HepG2 (cell line): Measurements from ENCODE around the gene PUS7. TPM values are rescaled to one million over a fixed set of nuclear protein-coding genes. Genes with fewer than 3 reads are reported as not detected.

ENCODE experiments used
- ATAC-seq: fragments of 200-7000 bp; cut with Tn5 transposase; 3 replicates; pipeline ENCODE4 v1.9.1; 2020; ENCODE audit warnings: mild to moderate bottlenecking, moderate library complexity
- BruUV-seq: library from RNA; stranded (reverse); fragments of 400-500 nt; replicated peaks from 2 replicates; lab custom pipeline; 2021; lab: Mats Ljungman, UMichigan
- CTCF ChIA-PET: fragments of 300-600 bp; formaldehyde crosslinking; extraction: SDS; loops from one replicate; lab custom pipeline; 2021; ENCODE audit warnings: low total read pairs, inconsistent platforms, low intra/inter-chr PET ratio; lab: Yijun Ruan, JAX
- POLR2A ChIA-PET: fragments of 350-600 bp; sonication (Branson Sonifier 250); formaldehyde crosslinking; loops from one replicate; lab custom pipeline; 2020; ENCODE audit warnings: antibody characterized with exemption, inconsistent platforms; lab: Yijun Ruan, JAX
- DNase-seq: peaks from one replicate; pipeline ENCODE4 v3.0.0-alpha.2; 2015; ENCODE audit warnings: low spot score
- FAIRE-seq: peaks from 3 replicates; lab custom pipeline; 2011; peaks lifted over from hg19 to GRCh38; lab: Jason Lieb, UNC
- H2AFZ ChIP-seq: one replicate; pipeline ENCODE4 v1.6.1; 2011; ENCODE audit warnings: low read length, inconsistent platforms
- H3K27ac ChIP-seq: fragments of 300-600 bp; 3 replicates; pipeline ENCODE4 v1.8.0; 2011; ENCODE audit warnings: mixed run types, mild to moderate bottlenecking, mixed read lengths, low read length, inconsistent platforms; ENCODE audit not compliant: insufficient read depth; ENCODE audit errors: extremely low read length
- H3K27me3 ChIP-seq, 2 experiments: fragments of 200-600 bp in 1 of 2; 2 replicates in 1 of 2; 3 replicates in 1 of 2; pipeline versions ENCODE4 v1.6.0 to v1.8.0; 2011; ENCODE audit warnings: low read length in 2 of 2, mild to moderate bottlenecking in 2 of 2, moderate library complexity in 2 of 2, inconsistent platforms in 1 of 2; ENCODE audit not compliant: insufficient read depth in 2 of 2, control insufficient read depth in 1 of 2
- H3K36me3 ChIP-seq, 2 experiments: fragments of 200-600 bp in 1 of 2; replicated peaks in 1 of 2; 2 replicates in 1 of 2; 3 replicates in 1 of 2; pipeline versions ENCODE4 v1.5.1 to v1.8.0; 2011; ENCODE audit warnings: low read length in 2 of 2, inconsistent platforms in 1 of 2; ENCODE audit not compliant: insufficient read depth in 2 of 2, control insufficient read depth in 1 of 2
- H3K4me1 ChIP-seq: 2 replicates; pipeline ENCODE4 v1.5.1; 2012; ENCODE audit warnings: low read length, inconsistent platforms; ENCODE audit not compliant: insufficient read depth
- H3K4me2 ChIP-seq: 2 replicates; pipeline ENCODE4 v1.6.0; 2011; ENCODE audit warnings: low read depth, low read length, inconsistent platforms
- H3K4me3 ChIP-seq, 3 experiments: fragments of 200-600 bp in 1 of 3; sonication (generic), shearing (Covaris generic) in 1 of 3; replicated peaks in 1 of 3; 2 replicates each; pipeline ENCODE4 v1.5.1; 2011 to 2016; ENCODE audit warnings: low read length in 3 of 3, inconsistent platforms in 2 of 3, low read depth in 2 of 3, mild to moderate bottlenecking in 2 of 3, control low read depth in 1 of 3, mixed read lengths in 1 of 3; ENCODE audit not compliant: insufficient read depth in 1 of 3
- H3K79me2 ChIP-seq: one replicate; pipeline ENCODE4 v1.6.1; 2011; ENCODE audit warnings: low read length, inconsistent platforms; ENCODE audit not compliant: insufficient read depth
- H3K9ac ChIP-seq: 2 replicates; pipeline ENCODE4 v1.6.0; 2011; ENCODE audit warnings: mild to moderate bottlenecking, low read depth, low read length, inconsistent platforms; ENCODE audit not compliant: insufficient read depth
- H3K9me3 ChIP-seq: 2 replicates; pipeline ENCODE4 v1.5.1; 2012; ENCODE audit warnings: mild to moderate bottlenecking, low read length
- H4K20me1 ChIP-seq: 2 replicates; pipeline ENCODE4 v1.6.0; 2011; ENCODE audit warnings: inconsistent platforms, mild to moderate bottlenecking, low read length, moderate library complexity; ENCODE audit not compliant: insufficient read depth
- ARID4A ChIP-seq: sonication (generic); formaldehyde crosslinking; IDR thresholded peaks from 2 replicates; pipeline ENCODE4 v1.5.0; 2020; ENCODE audit warnings: mild to moderate bottlenecking, missing genetic modification reagents, borderline replicate concordance
- MYNN ChIP-seq: sonication (generic); formaldehyde crosslinking; IDR thresholded peaks from 2 replicates; pipeline ENCODE4 v1.4.0; 2020; ENCODE audit warnings: mild to moderate bottlenecking, low read depth, missing genetic modification reagents
- SSRP1 ChIP-seq: IDR thresholded peaks from 2 replicates; pipeline ENCODE4 v1.6.1; 2016; ENCODE audit warnings: control low read depth
- ZFP37 ChIP-seq: sonication (generic); formaldehyde crosslinking; IDR thresholded peaks from 2 replicates; pipeline ENCODE4 v1.4.0; 2020; ENCODE audit warnings: missing genetic modification reagents, borderline replicate concordance
- ZNF143 ChIP-seq: sonication (generic); formaldehyde crosslinking; IDR thresholded peaks from 2 replicates; pipeline ENCODE4 v1.4.0; 2020; ENCODE audit warnings: missing genetic modification reagents
- ZNF180 ChIP-seq: sonication (generic); formaldehyde crosslinking; IDR thresholded peaks from 2 replicates; pipeline ENCODE4 v1.4.0; 2020; ENCODE audit warnings: low read depth, missing genetic modification reagents, borderline replicate concordance
- ZNF577 ChIP-seq: sonication (generic); formaldehyde crosslinking; IDR thresholded peaks from 2 replicates; pipeline ENCODE4 v1.4.0; 2020; ENCODE audit warnings: mild to moderate bottlenecking, low read depth, missing genetic modification reagents, borderline replicate concordance
- ZNF704 ChIP-seq: sonication (generic); formaldehyde crosslinking; IDR thresholded peaks from 2 replicates; pipeline ENCODE4 v1.8.1; 2023; ENCODE audit warnings: mild to moderate bottlenecking, inconsistent platforms, moderate library complexity, missing genetic modification reagents, borderline replicate concordance
- ZNF883 ChIP-seq: sonication (generic); formaldehyde crosslinking; IDR thresholded peaks from 2 replicates; pipeline ENCODE4 v1.5.1; 2020; ENCODE audit warnings: mild to moderate bottlenecking, missing genetic modification reagents; ENCODE audit errors: not compliant biosample characterization
- ZSCAN30 ChIP-seq: sonication (generic); formaldehyde crosslinking; IDR thresholded peaks from 2 replicates; pipeline ENCODE4 v1.5.0; 2020; ENCODE audit warnings: mild to moderate bottlenecking, missing genetic modification reagents
- WGBS: methylation state at CpG from one replicate; pipeline ENCODE4 v1.1.6; 2017; ENCODE audit warnings: low lambda C conversion rate; 5-methylcytosine and 5-hydroxymethylcytosine counted together
- in situ Hi-C: cut with HindIII; loops from 2 replicates; pipeline ENCODE4 v1.10.0; 2017; ENCODE audit warnings: low pct_unique_long_range_greater_than_20kb; ENCODE audit not compliant: extremely low pct_ligation_motif_present
- intact Hi-C: fragments of 100-400 bp; cut with micrococcal nuclease; formaldehyde crosslinking; loops from one replicate; pipeline ENCODE4 v1.10.0; 2022; ENCODE audit not compliant: unreplicated experiment
- polyA plus RNA-seq, 8 experiments: library from polyadenylated mRNA; depleted of rRNA in 3 of 8; stranded (reverse) in 7 of 8; unstranded in 1 of 8; fragments of >200 nt; fragmentation: Illumina TruSeq in 4 of 8; extraction: Trizol in 4 of 8; gene quantifications; 2 replicates each; pipeline versions ENCODE4 v1.2.1 to v1.2.3, GENCODE V29; 2011 to 2016; ENCODE audit warnings: low read depth in 4 of 8, missing spikeins in 1 of 8, mixed read lengths in 1 of 8; ENCODE audit not compliant: insufficient read depth in 1 of 8
- total RNA-seq, 5 experiments: library from RNA; depleted of rRNA; stranded (reverse); fragments of >200 nt; fragmentation: Illumina TruSeq; extraction: Trizol; gene quantifications; 2 replicates each; pipeline ENCODE4 v1.2.3, GENCODE V29; 2016; ENCODE audit warnings: low read depth in 1 of 5

PUS7 gene
- total and polyA plus RNA-seq, 2 of the 13 experiments (the other 11 are each of a cell fraction or from before 2014, with no cell fraction given): 14.4 to 41.2 TPM

GRCh38 chr7:105426606-105427146, 95.4 kb downstream of the PUS7 start:
- Histone ChIP-seq H3K27ac (no peak overlapping the region), H3K9ac (no peak overlapping the region), H4K20me1 (no peaks in the 10 kb centered on the region), H3K27me3 (no peaks in the 10 kb centered on the region; a peak in 1 of 5 replicates), H2AFZ (no peak overlapping the region), H3K4me2 (no peak overlapping the region), H3K79me2 (no peaks in the 10 kb centered on the region), H3K9me3 (no peaks in the 10 kb centered on the region), H3K36me3 (no peaks in the 10 kb centered on the region), H3K4me1 (peaks cover 4% of the 10 kb centered on the region; the same call in 1 of the 2 replicates), H3K4me3 (no peak overlapping the region)
- 21% methylated on average over 2 of the region's 2 CpGs for WGBS
- no peak for TF ChIP-seq ZNF143
- TF ChIP-seq SSRP1 (CRISPR knock-in tag): no peak
- TF ChIP-seq ZNF577: no peak
- TF ChIP-seq ARID4A (CRISPR knock-in tag): no peak
- TF ChIP-seq ZNF180: no peak
- no peak for TF ChIP-seq ZNF883
- no peak for TF ChIP-seq ZNF704
- TF ChIP-seq ZFP37: no peak
- no peak for TF ChIP-seq MYNN (CRISPR knock-in tag)
- no peak for TF ChIP-seq ZSCAN30 (CRISPR knock-in tag)
- ChIA-PET POLR2A (interaction anchor here (0.7 to 0.8 kb wide), 2 partner anchors 44 to 105 kb away, joined by 3 read pairs; partner anchors contain the start of gene RINT1), CTCF (no interaction called here)
- FAIRE-seq (no peak), ATAC-seq (no peak), DNase-seq (no peak)
- intact Hi-C loops (no loop called here), in situ Hi-C loops (no loop called here)
- no TSS peak for BruUV-seq
